Measurements from ENCODE around the gene POLR3E. TPM values are rescaled to one million over a fixed set of nuclear protein-coding genes. Genes with fewer than 3 reads are reported as not detected.

The POLR3E gene
- total RNA-seq, 1 donor from 2014 or later = 31.0 TPM

Other genes starting within 250 kb of the POLR3E start
- gene VWA3A, start 204.9 kb upstream of the POLR3E start, total RNA-seq = not detected in 2 replicates
- 0.20 and 0.22 TPM in 2 replicates for gene SDR42E2, start 134.9 kb upstream of the POLR3E start, total RNA-seq
- 33.3 and 36.7 TPM in 2 replicates for gene EEF2K, start 91.1 kb upstream of the POLR3E start, total RNA-seq
- gene CDR2, start 77.2 kb downstream of the POLR3E start, total RNA-seq = 23.1 and 29.4 TPM in 2 replicates
- gene NPIPB5, start 213.5 kb downstream of the POLR3E start, total RNA-seq = 28.5 and 63.1 TPM in 2 replicates

Measured in lung microvascular endothelial cell (primary cell).